ENCODE measurements around the gene ZSWIM2. TPM values are rescaled to one million over a fixed set of nuclear protein-coding genes. Genes with fewer than 3 reads are reported as not detected.
"Not testable (repeated sequence)": the region's sequence is repeated elsewhere in the genome, so short reads cannot be mapped to it uniquely, and the experiment has no call there.

Gene ZSWIM2
- total RNA-seq, 1 donor from 2014 or later: not detected

- DNase-seq (ENCODE audit: low spot score): no peak
- intact Hi-C loops (cut with DNase I): no loop called here
Measured at GRCh38 chr2:186855216-186855615, 6.2 kb upstream of the ZSWIM2 start.

DNA sequence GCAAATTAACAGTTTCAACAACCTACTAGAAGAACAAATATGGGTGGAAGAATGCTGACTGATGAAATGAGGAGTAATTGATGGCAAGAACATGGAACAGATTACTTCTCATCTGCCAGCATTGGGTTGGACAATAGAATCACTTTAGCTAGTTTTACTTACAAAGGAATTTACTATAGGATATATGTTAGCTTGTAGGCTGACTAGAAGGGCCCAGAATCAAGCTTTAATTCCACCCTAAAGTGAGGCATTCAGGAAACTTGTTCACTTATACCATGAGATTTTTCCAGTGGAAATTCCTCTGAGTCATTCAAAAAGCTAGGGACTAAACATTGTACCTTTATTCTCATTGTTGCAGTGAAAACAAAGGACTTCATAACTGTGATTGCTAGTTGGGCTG, 5.0 kb upstream of the ZSWIM2 start:
- no peak for DNase-seq (ENCODE audit: low spot score)
- intact Hi-C loops (cut with DNase I): no loop called here

DNA sequence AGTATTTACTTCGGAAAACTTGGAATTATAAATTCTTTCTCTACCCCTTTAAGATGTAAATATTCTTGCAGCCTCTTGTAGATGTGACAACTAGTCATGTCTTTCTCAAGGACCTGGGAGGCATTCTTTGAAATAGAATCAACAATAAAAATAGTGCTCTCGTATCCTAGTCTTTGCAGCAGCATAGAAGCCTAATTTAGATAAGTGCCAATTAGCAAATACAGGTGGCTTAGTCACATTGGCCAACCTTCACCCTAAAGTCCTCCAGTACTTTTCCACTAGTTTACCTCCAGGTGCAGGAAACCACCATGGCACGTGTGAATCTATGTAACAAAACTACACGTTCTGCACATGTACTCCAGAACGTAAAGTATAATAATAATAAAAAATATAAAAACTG, 3.5 kb upstream of the ZSWIM2 start:
- DNase-seq (ENCODE audit: low spot score): no peak
- intact Hi-C loops (cut with DNase I): no loop called here

GRCh38 chr2:186842373-186842772, 6.6 kb downstream of the ZSWIM2 start:
- no peak for DNase-seq (ENCODE audit: low spot score)
- intact Hi-C loops (cut with DNase I): no loop called here

DNA sequence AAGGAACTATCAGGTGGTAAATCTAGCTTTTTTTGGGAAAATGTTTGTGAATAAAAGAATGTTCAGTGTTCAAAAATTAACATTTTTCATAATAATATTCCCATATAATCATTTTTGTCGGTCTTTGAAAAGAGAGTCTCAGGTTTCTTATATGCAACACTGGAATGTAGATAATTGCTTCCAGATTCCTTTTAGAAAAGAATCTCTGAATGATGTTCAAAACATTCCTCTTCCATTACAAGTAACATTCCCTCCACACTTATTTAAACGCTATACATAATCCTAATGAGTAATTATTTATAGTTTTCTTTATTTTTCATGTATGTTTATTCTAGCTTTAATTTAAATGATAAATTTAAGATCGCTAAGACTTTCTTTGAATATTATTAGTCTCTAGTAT, 7.0 kb downstream of the ZSWIM2 start:
- intact Hi-C loops (cut with DNase I): no loop called here
- no peak for DNase-seq (ENCODE audit: low spot score)

GRCh38 chr2:186835628-186836027, 13.3 kb downstream of the ZSWIM2 start:
- intact Hi-C loops (cut with DNase I): no loop called here
- DNase-seq (ENCODE audit: low spot score): no peak

DNA sequence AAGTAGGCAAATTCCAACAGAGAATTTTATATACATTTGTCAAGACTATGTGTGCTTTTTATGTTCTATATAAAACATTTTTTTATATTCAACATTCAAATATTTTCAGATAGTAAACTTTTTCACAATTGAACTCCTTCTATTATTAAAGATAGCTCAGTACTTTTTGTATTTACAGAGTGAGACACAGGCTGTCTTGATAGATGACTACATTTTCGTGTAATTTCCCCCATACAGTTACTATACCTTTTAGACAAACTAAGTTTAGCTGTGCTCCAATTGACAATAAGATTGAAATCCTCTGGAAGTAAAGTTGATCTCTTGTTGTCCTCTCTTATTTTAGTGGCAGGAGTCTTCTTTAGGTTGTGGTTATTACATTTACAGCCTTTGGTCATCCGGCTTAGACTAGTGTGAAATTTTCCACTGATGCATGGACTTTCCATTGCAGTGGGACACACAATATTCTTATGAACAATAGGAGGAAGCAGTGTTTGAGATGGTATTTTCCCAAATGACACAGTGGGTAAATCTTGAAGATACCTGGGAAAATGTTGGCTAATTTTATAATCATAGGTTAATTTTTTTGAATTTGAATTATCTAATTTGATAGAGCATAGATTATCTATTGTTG, 21.0 kb downstream of the ZSWIM2 start:
- intact Hi-C loops (cut with DNase I): no loop called here
- no peak for DNase-seq (ENCODE audit: low spot score)

- intact Hi-C loops (cut with DNase I): no loop called here
- no peak for DNase-seq (ENCODE audit: low spot score)
Measured at GRCh38 chr2:186827411-186827810, 21.6 kb downstream of the ZSWIM2 start.

GRCh38 chr2:186822323-186822722, 26.6 kb downstream of the ZSWIM2 start:
- DNase-seq (ENCODE audit: low spot score): no peak
- intact Hi-C loops (cut with DNase I): no loop called here

GRCh38 chr2:186820303-186820702, 28.7 kb downstream of the ZSWIM2 start:
- no peak for DNase-seq (ENCODE audit: low spot score)
- intact Hi-C loops (cut with DNase I): no loop called here

DNA sequence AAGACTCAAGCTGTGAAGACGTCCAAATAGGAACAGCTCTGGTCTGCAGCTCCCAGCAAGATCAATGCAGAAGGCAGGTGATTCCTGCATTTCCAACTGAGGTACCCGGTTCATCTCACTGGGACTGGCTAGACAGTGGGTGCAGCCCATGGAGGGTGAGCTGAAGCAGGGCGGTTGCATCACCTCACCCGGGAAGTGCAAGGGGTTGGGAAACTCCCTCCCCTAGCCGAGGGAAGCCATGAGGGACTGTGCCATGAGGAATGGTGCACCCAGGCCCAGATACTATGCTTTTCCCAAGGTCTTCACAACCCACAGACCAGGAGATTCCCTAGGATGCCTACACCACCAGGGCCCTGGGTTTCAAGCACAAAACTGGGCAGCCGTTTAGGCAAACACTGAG, 37.2 kb downstream of the ZSWIM2 start:
- intact Hi-C loops (cut with DNase I); DNase-seq (ENCODE audit: low spot score): not testable (repeated sequence)

DNA sequence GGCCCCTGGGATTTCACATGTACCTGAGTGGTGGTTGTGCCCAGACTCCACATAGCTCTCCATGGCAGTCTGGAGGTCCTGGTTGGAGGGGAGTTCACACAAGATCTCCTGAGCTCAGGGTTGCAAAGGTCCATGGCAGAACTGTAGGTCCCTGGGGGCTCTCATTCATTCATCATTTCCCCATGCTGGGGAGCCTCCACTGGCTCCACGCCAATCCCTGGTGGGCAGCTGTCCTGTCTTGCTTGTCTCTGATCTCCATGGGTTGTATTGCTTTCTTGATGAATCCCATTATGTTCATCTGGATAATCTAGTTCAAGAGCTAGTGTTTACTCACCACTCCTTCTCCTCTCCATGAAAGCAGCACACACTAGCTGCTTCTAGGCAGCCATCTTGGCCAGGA, 42.4 kb downstream of the ZSWIM2 start:
- no peak for DNase-seq (ENCODE audit: low spot score)
- intact Hi-C loops (cut with DNase I): no loop called here

- intact Hi-C loops (cut with DNase I): not testable (repeated sequence)
Measured at GRCh38 chr2:186798604-186799003, 50.4 kb downstream of the ZSWIM2 start.

GRCh38 chr2:186784930-186785329, 64.0 kb downstream of the ZSWIM2 start:
- no peak for DNase-seq (ENCODE audit: low spot score)

More at GRCh38 chr2:186798604-186799003, 50.4 kb downstream of the ZSWIM2 start:
- not testable (repeated sequence) for DNase-seq (ENCODE audit: low spot score)

DNA sequence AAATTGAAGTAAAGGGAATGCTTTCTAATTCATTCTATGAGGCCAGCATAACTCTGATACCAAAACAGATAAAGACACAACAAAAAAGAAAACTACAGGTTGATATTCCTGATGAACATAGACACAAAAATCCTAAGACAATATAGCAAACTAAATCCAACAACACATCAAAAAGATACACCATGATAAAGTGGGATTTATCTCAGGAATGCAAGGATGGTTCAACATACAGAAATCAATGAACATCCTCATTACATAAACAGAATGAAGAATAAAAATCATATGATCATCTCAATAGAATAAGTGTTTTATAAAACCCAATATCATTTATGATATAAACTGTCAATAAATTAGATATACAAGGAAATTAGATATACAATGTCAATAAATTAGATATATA, 65.7 kb downstream of the ZSWIM2 start:
- no peak for DNase-seq (ENCODE audit: low spot score)
- intact Hi-C loops (cut with DNase I): no loop called here

More at GRCh38 chr2:186784930-186785329, 64.0 kb downstream of the ZSWIM2 start:
- intact Hi-C loops (cut with DNase I): no loop called here

GRCh38 chr2:186780701-186781316, 68.2 kb downstream of the ZSWIM2 start:
- intact Hi-C loops (cut with DNase I): no loop called here
- no peak for DNase-seq (ENCODE audit: low spot score)

Other genes with a start within 250 kb of the ZSWIM2 start
- gene FAM171B, start 155.1 kb downstream of the ZSWIM2 start, total RNA-seq: 1.8 TPM